ENCODE data around the gene KLF15. TPM values are rescaled to one million over a fixed set of nuclear protein-coding genes. Genes with fewer than 3 reads are reported as not detected.

Gene KLF15
- total and polyA plus RNA-seq, 5 donors from 2014 or later: not detected

DNA sequence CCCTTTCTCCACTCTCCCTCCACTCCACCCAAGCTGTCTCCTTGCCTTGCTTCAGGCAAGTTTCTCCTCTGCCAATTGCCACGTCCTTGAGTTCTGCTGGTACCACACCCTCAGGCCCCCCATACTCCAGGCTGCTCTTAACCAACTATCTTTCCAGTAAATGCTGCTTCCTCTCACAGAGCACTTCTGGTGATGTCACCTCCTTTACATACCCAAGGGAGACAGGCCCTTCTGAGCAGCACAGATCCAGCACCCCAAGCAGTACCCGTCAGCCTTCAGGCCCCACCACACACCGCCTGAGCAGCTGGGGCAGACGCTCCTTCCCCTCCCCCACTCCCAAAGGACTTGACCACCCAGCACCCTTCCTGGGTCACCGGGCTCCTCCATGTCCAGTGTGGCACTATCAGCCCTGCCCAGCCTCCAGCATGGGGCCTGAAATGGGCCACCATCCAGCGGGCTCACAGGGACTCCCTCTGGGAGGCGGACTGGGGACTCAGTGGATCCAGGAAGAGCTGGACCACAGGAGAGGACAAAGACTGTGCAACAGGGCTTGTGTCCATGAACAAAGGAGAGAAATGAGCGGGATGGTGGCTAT, 50.2 kb downstream of the KLF15 start:
- ATAC-seq (ENCODE audit: low read depth in 2 of 2) (no peak), DNase-seq (no peak)
- Histone ChIP-seq H3K4me1 (ENCODE audit: control insufficient read depth, insufficient read depth, low read length, poor library complexity, severe bottlenecking) (no peaks in the 10 kb centered on the region), H3K27ac (ENCODE audit: insufficient read depth, low read length, poor library complexity, severe bottlenecking) (no peak overlapping the region), H3K27me3 (ENCODE audit: control insufficient read depth, insufficient read depth, low read length) (no peaks in the 10 kb centered on the region), H3K9me3 (ENCODE audit: control insufficient read depth in 2 of 2, low read length in 2 of 2) (peaks cover 0 to 13% of the 10 kb centered on the region in 2 experiments), H3K4me3 (ENCODE audit: low read depth, low read length) (no peak overlapping the region), H3K36me3 (ENCODE audit: control insufficient read depth, insufficient read depth, low read length) (no peaks in the 10 kb centered on the region)
- no peak overlapping the region for H3K4me3 Mint-ChIP-seq
- peaks cover 0 to 21% (median 6%) of the 10 kb centered on the region in 7 donors for H3K9me3 Mint-ChIP-seq
- H3K27me3 Mint-ChIP-seq: peaks cover 6% of the 10 kb centered on the region
- no peak overlapping the region for H3K27ac Mint-ChIP-seq
- no peaks in the 10 kb centered on the region for H3K4me1 Mint-ChIP-seq
- H3K36me3 Mint-ChIP-seq: no peaks in the 10 kb centered on the region

DNA sequence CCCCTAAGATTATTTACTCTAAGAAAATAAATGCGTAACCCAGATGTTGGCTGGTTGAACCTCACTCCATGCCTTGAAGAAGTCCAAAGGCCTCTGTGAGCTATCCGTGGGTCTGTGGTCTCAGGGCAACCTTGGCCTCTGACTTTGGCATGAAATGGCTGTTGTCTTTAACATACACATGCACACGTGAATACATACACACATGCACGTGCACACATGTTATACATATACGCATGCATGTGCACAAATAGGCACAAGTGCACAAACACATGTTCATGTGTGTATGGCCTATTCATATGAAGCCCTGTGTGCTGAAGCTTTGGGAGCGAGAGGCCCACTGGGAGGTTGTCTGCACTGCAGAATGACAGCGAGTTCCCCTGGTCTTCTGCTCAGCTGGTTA, 50.8 kb downstream of the KLF15 start:
- H3K27ac ChIP-seq (ENCODE audit: insufficient read depth, low read length, poor library complexity, severe bottlenecking): no peak overlapping the region
- ATAC-seq (ENCODE audit: low read depth in 2 of 2): no peak
- H3K4me1 Mint-ChIP-seq: no peaks in the 10 kb centered on the region

DNA sequence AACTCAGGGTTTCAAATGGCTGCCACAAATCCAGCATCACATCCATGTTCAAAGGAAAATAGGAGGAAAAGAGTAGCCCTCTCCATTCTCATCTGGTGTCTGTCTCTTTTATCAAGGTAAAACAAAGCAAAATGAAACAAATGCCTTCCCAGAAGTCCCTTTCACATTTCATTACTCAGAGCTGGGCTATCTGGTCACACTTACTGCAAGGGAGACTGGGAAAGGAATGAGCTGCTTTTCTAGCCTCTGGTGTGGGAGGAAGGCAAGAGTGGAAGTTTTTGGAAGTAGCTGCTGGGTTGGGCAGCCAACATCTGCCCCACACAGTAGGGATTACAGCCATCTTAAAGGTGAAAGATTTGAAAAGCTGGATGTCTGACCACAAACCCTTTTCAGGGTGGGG, 51.8 kb downstream of the KLF15 start:
- Histone ChIP-seq H3K27ac (ENCODE audit: insufficient read depth, low read length, poor library complexity, severe bottlenecking) (no peak overlapping the region), H3K9me3 (ENCODE audit: control insufficient read depth in 2 of 2, low read length in 2 of 2) (peaks cover 0 to 13% of the 10 kb centered on the region in 2 experiments), H3K27me3 (ENCODE audit: control insufficient read depth, insufficient read depth, low read length) (no peaks in the 10 kb centered on the region), H3K36me3 (ENCODE audit: control insufficient read depth, insufficient read depth, low read length) (no peaks in the 10 kb centered on the region), H3K4me1 (ENCODE audit: control insufficient read depth, insufficient read depth, low read length, poor library complexity, severe bottlenecking) (no peaks in the 10 kb centered on the region), H3K4me3 (ENCODE audit: low read depth, low read length) (no peak overlapping the region)
- Mint-ChIP-seq H3K27ac (no peak overlapping the region), H3K9me3 (peaks cover 0 to 21% (median 6%) of the 10 kb centered on the region in 7 donors), H3K36me3 (no peaks in the 10 kb centered on the region), H3K27me3 (peaks cover 6% of the 10 kb centered on the region), H3K4me1 (no peaks in the 10 kb centered on the region), H3K4me3 (peak overlapping the region in 1 of 4 donors; percentile 43)
- DNase-seq (no peak), ATAC-seq (ENCODE audit: low read depth in 2 of 2) (no peak)

More for the DNA sequence above, 50.8 kb downstream of the KLF15 start:
- no peaks in the 10 kb centered on the region for H3K36me3 ChIP-seq (ENCODE audit: control insufficient read depth, insufficient read depth, low read length)
- H3K9me3 Mint-ChIP-seq: peaks cover 0 to 21% (median 6%) of the 10 kb centered on the region in 7 donors
- no peak overlapping the region for H3K4me3 Mint-ChIP-seq
- H3K4me1 ChIP-seq (ENCODE audit: control insufficient read depth, insufficient read depth, low read length, poor library complexity, severe bottlenecking): no peaks in the 10 kb centered on the region
- H3K27ac Mint-ChIP-seq: no peak overlapping the region
- H3K9me3 ChIP-seq (ENCODE audit: control insufficient read depth in 2 of 2, low read length in 2 of 2): peaks cover 0 to 13% of the 10 kb centered on the region in 2 experiments
- peaks cover 6% of the 10 kb centered on the region for H3K27me3 Mint-ChIP-seq
- no peaks in the 10 kb centered on the region for H3K27me3 ChIP-seq (ENCODE audit: control insufficient read depth, insufficient read depth, low read length)
- no peaks in the 10 kb centered on the region for H3K36me3 Mint-ChIP-seq
- no peak overlapping the region for H3K4me3 ChIP-seq (ENCODE audit: low read depth, low read length)
- DNase-seq: no peak

DNA sequence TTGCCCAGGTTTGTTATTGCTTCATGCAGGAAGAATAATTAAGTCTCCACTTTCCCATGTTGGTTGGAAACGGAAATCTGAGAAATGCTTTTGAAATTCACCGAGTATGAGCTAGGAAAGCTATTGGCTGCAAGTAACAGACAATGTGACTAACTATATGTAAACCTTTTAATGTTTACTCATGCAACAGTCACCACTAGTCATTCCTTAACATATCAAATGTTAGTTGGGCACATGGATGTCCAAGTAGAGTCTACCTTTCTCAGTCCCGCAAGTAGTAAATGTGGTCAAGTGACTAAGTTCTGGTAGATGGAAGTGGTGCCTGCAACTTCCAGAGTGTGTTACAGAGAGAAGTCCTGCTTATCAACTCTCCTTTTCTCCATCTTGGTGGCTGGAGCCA, 52.5 kb downstream of the KLF15 start:
- Histone ChIP-seq H3K9me3 (ENCODE audit: control insufficient read depth in 2 of 2, low read length in 2 of 2) (peaks cover 0 to 13% of the 10 kb centered on the region in 2 experiments), H3K27me3 (ENCODE audit: control insufficient read depth, insufficient read depth, low read length) (no peaks in the 10 kb centered on the region), H3K27ac (ENCODE audit: insufficient read depth, low read length, poor library complexity, severe bottlenecking) (no peak overlapping the region), H3K4me1 (ENCODE audit: control insufficient read depth, insufficient read depth, low read length, poor library complexity, severe bottlenecking) (no peaks in the 10 kb centered on the region), H3K4me3 (ENCODE audit: low read depth, low read length) (no peak overlapping the region), H3K36me3 (ENCODE audit: control insufficient read depth, insufficient read depth, low read length) (no peaks in the 10 kb centered on the region)
- H3K27me3 Mint-ChIP-seq: peaks cover 6% of the 10 kb centered on the region
- H3K36me3 Mint-ChIP-seq: no peaks in the 10 kb centered on the region
- H3K27ac Mint-ChIP-seq: no peak overlapping the region
- H3K4me3 Mint-ChIP-seq: no peak overlapping the region
- H3K4me1 Mint-ChIP-seq: no peaks in the 10 kb centered on the region
- no peak for DNase-seq
- ATAC-seq (ENCODE audit: low read depth in 2 of 2): no peak
- peaks cover 0 to 21% (median 6%) of the 10 kb centered on the region in 7 donors for H3K9me3 Mint-ChIP-seq

DNA sequence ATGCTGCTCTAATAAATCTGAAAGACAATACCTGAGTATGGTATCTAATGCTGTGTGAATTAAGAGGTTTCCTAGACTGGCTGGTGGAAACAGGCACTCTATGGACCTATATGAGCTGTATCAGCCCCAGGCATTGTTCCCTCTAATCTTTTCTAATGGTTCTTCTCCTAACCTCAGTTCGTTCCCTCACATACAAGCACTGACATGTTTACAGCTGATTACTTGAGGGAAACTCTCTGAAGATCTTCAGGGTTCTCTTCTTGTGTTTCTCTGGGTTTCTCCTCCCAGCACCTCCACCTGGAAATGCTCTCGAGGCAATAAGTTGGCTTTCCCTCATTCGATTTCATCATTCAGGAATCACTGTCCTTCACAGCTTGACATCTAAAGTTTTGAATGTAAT, 52.9 kb downstream of the KLF15 start:
- H3K27ac ChIP-seq (ENCODE audit: insufficient read depth, low read length, poor library complexity, severe bottlenecking): no peak overlapping the region
- Mint-ChIP-seq H3K27ac (no peak overlapping the region), H3K9me3 (peaks cover 0 to 21% (median 6%) of the 10 kb centered on the region in 7 donors), H3K4me3 (no peak overlapping the region), H3K4me1 (no peaks in the 10 kb centered on the region), H3K27me3 (peaks cover 6% of the 10 kb centered on the region), H3K36me3 (no peaks in the 10 kb centered on the region)
- ATAC-seq (ENCODE audit: low read depth in 2 of 2): no peak
- no peak for DNase-seq
- no peaks in the 10 kb centered on the region for H3K36me3 ChIP-seq (ENCODE audit: control insufficient read depth, insufficient read depth, low read length)
- H3K27me3 ChIP-seq (ENCODE audit: control insufficient read depth, insufficient read depth, low read length): no peaks in the 10 kb centered on the region
- no peak overlapping the region for H3K4me3 ChIP-seq (ENCODE audit: low read depth, low read length)
- H3K4me1 ChIP-seq (ENCODE audit: control insufficient read depth, insufficient read depth, low read length, poor library complexity, severe bottlenecking): no peaks in the 10 kb centered on the region
- H3K9me3 ChIP-seq (ENCODE audit: control insufficient read depth in 2 of 2, low read length in 2 of 2): peaks cover 0 to 13% of the 10 kb centered on the region in 2 experiments

DNA sequence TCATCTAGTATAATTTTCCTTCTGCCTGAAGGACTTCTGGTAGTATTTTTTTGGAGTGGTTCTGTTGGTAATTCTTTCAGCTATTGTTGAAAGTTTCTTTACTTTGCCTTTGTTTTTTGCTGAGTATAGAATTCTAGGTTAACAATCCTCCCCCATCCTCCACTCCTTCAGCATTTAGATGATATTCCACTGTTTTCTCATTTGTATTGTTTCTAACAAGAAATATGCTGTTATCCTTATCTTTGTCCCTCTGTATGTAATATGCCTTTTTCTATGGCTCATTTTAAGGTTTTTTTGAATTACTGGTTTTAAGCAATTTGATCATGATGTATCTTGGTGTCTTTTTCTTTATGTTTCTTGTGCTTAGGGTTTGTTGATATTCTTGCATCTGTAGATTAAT, 53.9 kb downstream of the KLF15 start:
- ATAC-seq (ENCODE audit: low read depth in 2 of 2): no peak
- Mint-ChIP-seq H3K9me3 (peaks cover 0 to 21% (median 6%) of the 10 kb centered on the region in 7 donors), H3K4me3 (no peak overlapping the region), H3K36me3 (no peaks in the 10 kb centered on the region), H3K27me3 (peaks cover 6% of the 10 kb centered on the region), H3K27ac (no peak overlapping the region), H3K4me1 (no peaks in the 10 kb centered on the region)
- H3K9me3 ChIP-seq (ENCODE audit: control insufficient read depth in 2 of 2, low read length in 2 of 2): peaks cover 0 to 13% of the 10 kb centered on the region in 2 experiments
- H3K27ac ChIP-seq (ENCODE audit: insufficient read depth, low read length, poor library complexity, severe bottlenecking): no peak overlapping the region
- H3K36me3 ChIP-seq (ENCODE audit: control insufficient read depth, insufficient read depth, low read length): no peaks in the 10 kb centered on the region
- H3K4me3 ChIP-seq (ENCODE audit: low read depth, low read length): no peak overlapping the region
- DNase-seq: no peak
- no peaks in the 10 kb centered on the region for H3K4me1 ChIP-seq (ENCODE audit: control insufficient read depth, insufficient read depth, low read length, poor library complexity, severe bottlenecking)
- no peaks in the 10 kb centered on the region for H3K27me3 ChIP-seq (ENCODE audit: control insufficient read depth, insufficient read depth, low read length)

DNA sequence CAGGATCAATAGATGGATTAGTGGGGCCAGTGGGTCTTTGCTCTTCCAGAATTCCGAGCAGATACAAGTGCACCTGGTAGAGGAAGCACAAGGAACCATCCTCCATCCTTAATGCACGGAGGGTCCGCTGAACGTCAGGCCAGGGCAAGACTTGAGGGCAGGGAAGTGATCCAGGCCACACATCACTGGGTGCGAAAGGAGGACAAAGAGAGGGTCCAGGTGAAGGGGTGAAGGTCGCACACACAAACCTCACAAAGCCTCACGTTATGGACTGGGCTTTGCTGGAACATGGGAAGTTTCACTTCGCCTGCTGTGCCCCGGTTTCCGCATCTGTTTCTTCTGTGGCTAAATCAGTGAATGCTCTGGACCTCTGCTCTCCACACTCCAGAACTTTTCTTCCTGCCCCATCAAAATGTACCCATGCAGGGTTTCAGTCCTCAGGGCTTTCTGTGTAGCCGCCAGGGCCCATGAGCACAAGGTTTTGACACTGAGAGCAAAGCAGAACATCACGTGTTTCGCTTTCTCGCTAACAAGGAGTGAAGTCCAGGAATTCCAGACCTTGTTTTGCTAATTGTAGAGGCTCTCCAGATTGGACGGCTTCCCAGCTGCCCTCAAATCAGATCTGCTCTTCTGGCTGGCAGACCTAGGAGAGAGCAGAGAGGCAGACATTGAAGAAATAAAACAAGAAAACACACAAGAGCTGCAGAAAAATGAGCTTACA, 56.3 kb downstream of the KLF15 start:
- Mint-ChIP-seq H3K4me1 (no peaks in the 10 kb centered on the region), H3K27ac (no peak overlapping the region), H3K36me3 (no peaks in the 10 kb centered on the region), H3K27me3 (peaks cover 6% of the 10 kb centered on the region), H3K9me3 (peaks cover 0 to 21% (median 6%) of the 10 kb centered on the region in 7 donors), H3K4me3 (no peak overlapping the region)
- no peaks in the 10 kb centered on the region for H3K4me1 ChIP-seq (ENCODE audit: control insufficient read depth, insufficient read depth, low read length, poor library complexity, severe bottlenecking)
- H3K4me3 ChIP-seq (ENCODE audit: low read depth, low read length): no peak overlapping the region
- H3K36me3 ChIP-seq (ENCODE audit: control insufficient read depth, insufficient read depth, low read length): no peaks in the 10 kb centered on the region
- DNase-seq: no peak
- no peak overlapping the region for H3K27ac ChIP-seq (ENCODE audit: insufficient read depth, low read length, poor library complexity, severe bottlenecking)
- peaks cover 0 to 13% of the 10 kb centered on the region in 2 experiments for H3K9me3 ChIP-seq (ENCODE audit: control insufficient read depth in 2 of 2, low read length in 2 of 2)
- H3K27me3 ChIP-seq (ENCODE audit: control insufficient read depth, insufficient read depth, low read length): no peaks in the 10 kb centered on the region
- no peak for ATAC-seq (ENCODE audit: low read depth in 2 of 2)

All from CD4-positive, CD25-positive, alpha-beta regulatory T cell (primary cell).